ENCODE data around the gene TSHZ2. TPM values are rescaled to one million over a fixed set of nuclear protein-coding genes. Genes with fewer than 3 reads are reported as not detected.

The TSHZ2 gene
- total RNA-seq, 1 donor from 2014 or later, result 1.2 TPM

- no peak for TF ChIP-seq EZH2 (IDR thresholded peaks at IDR 0.05; ENCODE audit: insufficient read depth, low read length)
- Mint-ChIP-seq H3K9me3 (ENCODE audit: unreplicated experiment) (no peaks in the 10 kb centered on the region), H3K27me3 (ENCODE audit: low read depth, unreplicated experiment) (peaks cover 2% of the 10 kb centered on the region), H3K4me3 (ENCODE audit: unreplicated experiment) (no peak overlapping the region), H3K27ac (ENCODE audit: unreplicated experiment) (no peak overlapping the region), H3K4me1 (ENCODE audit: low read depth, unreplicated experiment) (no peaks in the 10 kb centered on the region), H3K36me3 (ENCODE audit: low read depth, unreplicated experiment) (no peaks in the 10 kb centered on the region)
- no peak overlapping the region for H3K9ac ChIP-seq (ENCODE audit: low read length)
- H3K9me3 ChIP-seq (ENCODE audit: insufficient read depth, low read depth, low read length), result no peaks in the 10 kb centered on the region
- FAIRE-seq, result no peak
- H3K4me3 ChIP-seq (ENCODE audit: insufficient read depth, low read depth, low read length), result no peak overlapping the region
- H3K4me1 ChIP-seq (ENCODE audit: insufficient read depth, low read length), result no peaks in the 10 kb centered on the region
- no peak overlapping the region for H3K4me2 ChIP-seq (ENCODE audit: low read length)
- no peaks in the 10 kb centered on the region for H3K79me2 ChIP-seq (ENCODE audit: insufficient read depth, low read length)
- DNase-seq (ENCODE audit: low read depth), result no peak
- H2AFZ ChIP-seq (ENCODE audit: low read depth, low read length), result no peak overlapping the region
- H3K27me3 ChIP-seq (ENCODE audit: insufficient read depth, low read length), result no peaks in the 10 kb centered on the region
- no peaks in the 10 kb centered on the region for H4K20me1 ChIP-seq (ENCODE audit: insufficient read depth, low read length)
- no peaks in the 10 kb centered on the region for H3K36me3 ChIP-seq (ENCODE audit: insufficient read depth, low read length)
- no peak overlapping the region for H3K27ac ChIP-seq (ENCODE audit: low read depth, low read length)
Observed at GRCh38 chr20:53426766-53427312, 454.7 kb downstream of the TSHZ2 start.

DNA sequence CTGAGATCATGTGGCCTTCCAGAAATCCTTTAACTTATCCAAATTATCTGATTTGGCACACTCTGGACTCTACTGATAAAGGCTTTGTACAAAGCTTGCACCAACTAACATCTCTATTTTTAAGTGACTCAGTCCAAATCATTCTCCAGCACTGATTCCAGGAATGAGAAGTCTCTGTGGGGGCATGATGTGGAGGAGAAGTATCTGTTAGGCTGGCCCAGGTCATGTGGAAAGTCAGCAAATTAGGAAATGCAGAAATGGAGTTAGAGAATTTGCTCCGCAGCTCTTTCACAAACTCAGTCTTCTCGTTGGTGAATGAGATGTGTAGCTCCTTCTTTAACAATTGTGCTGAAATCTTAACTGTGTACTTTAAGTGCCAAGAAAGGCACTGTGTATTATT lies 455.8 kb downstream of the TSHZ2 start:
- Histone ChIP-seq H3K9ac (ENCODE audit: low read length) (no peak overlapping the region), H3K9me3 (ENCODE audit: insufficient read depth, low read depth, low read length) (no peaks in the 10 kb centered on the region), H4K20me1 (ENCODE audit: insufficient read depth, low read length) (no peaks in the 10 kb centered on the region), H3K4me2 (ENCODE audit: low read length) (no peak overlapping the region), H3K27ac (ENCODE audit: low read depth, low read length) (no peak overlapping the region), H2AFZ (ENCODE audit: low read depth, low read length) (no peak overlapping the region), H3K4me1 (ENCODE audit: insufficient read depth, low read length) (no peaks in the 10 kb centered on the region), H3K4me3 (ENCODE audit: insufficient read depth, low read depth, low read length) (no peak overlapping the region), H3K36me3 (ENCODE audit: insufficient read depth, low read length) (no peaks in the 10 kb centered on the region), H3K79me2 (ENCODE audit: insufficient read depth, low read length) (no peaks in the 10 kb centered on the region), H3K27me3 (ENCODE audit: insufficient read depth, low read length) (no peaks in the 10 kb centered on the region)
- FAIRE-seq (no peak), DNase-seq (ENCODE audit: low read depth) (peak; percentile 6)
- Mint-ChIP-seq H3K9me3 (ENCODE audit: unreplicated experiment) (no peaks in the 10 kb centered on the region), H3K4me3 (ENCODE audit: unreplicated experiment) (no peak overlapping the region), H3K36me3 (ENCODE audit: low read depth, unreplicated experiment) (no peaks in the 10 kb centered on the region), H3K4me1 (ENCODE audit: low read depth, unreplicated experiment) (no peaks in the 10 kb centered on the region), H3K27me3 (ENCODE audit: low read depth, unreplicated experiment) (peaks cover 2% of the 10 kb centered on the region), H3K27ac (ENCODE audit: unreplicated experiment) (no peak overlapping the region)
- TF ChIP-seq CTCF (IDR thresholded peaks at IDR 0.05; ENCODE audit: insufficient read depth, low read depth, low read length), result no peak
- no peak for TF ChIP-seq EZH2 (IDR thresholded peaks at IDR 0.05; ENCODE audit: insufficient read depth, low read length)

- no peak for TF ChIP-seq EZH2 (IDR thresholded peaks at IDR 0.05; ENCODE audit: insufficient read depth, low read length)
- Histone ChIP-seq H3K27me3 (ENCODE audit: insufficient read depth, low read length) (no peaks in the 10 kb centered on the region), H3K27ac (ENCODE audit: low read depth, low read length) (no peak overlapping the region), H3K9ac (ENCODE audit: low read length) (no peak overlapping the region), H3K36me3 (ENCODE audit: insufficient read depth, low read length) (no peaks in the 10 kb centered on the region), H3K4me1 (ENCODE audit: insufficient read depth, low read length) (no peaks in the 10 kb centered on the region), H3K4me2 (ENCODE audit: low read length) (no peak overlapping the region), H3K4me3 (ENCODE audit: insufficient read depth, low read depth, low read length) (no peak overlapping the region), H4K20me1 (ENCODE audit: insufficient read depth, low read length) (no peaks in the 10 kb centered on the region), H3K79me2 (ENCODE audit: insufficient read depth, low read length) (no peaks in the 10 kb centered on the region), H2AFZ (ENCODE audit: low read depth, low read length) (no peak overlapping the region), H3K9me3 (ENCODE audit: insufficient read depth, low read depth, low read length) (no peaks in the 10 kb centered on the region)
- Mint-ChIP-seq H3K36me3 (ENCODE audit: low read depth, unreplicated experiment) (no peaks in the 10 kb centered on the region), H3K27me3 (ENCODE audit: low read depth, unreplicated experiment) (peaks cover 2% of the 10 kb centered on the region), H3K4me1 (ENCODE audit: low read depth, unreplicated experiment) (no peaks in the 10 kb centered on the region), H3K4me3 (ENCODE audit: unreplicated experiment) (no peak overlapping the region), H3K9me3 (ENCODE audit: unreplicated experiment) (no peaks in the 10 kb centered on the region), H3K27ac (ENCODE audit: unreplicated experiment) (no peak overlapping the region)
- FAIRE-seq, result no peak
- no peak for DNase-seq (ENCODE audit: low read depth)
Observed at GRCh38 chr20:53428588-53428987, 456.4 kb downstream of the TSHZ2 start.

Measured in astrocyte (in vitro differentiated cells and primary cell).